ENCODE results near the gene CASP3.
"Not testable (repeated sequence)": the region's sequence is repeated elsewhere in the genome, so short reads cannot be mapped to it uniquely, and the experiment has no call there.

Gene CASP3

GRCh38 chr4:184591747-184592270 lies 57.4 kb downstream of the CASP3 start:
- not testable (repeated sequence) for DNase-seq

DNA sequence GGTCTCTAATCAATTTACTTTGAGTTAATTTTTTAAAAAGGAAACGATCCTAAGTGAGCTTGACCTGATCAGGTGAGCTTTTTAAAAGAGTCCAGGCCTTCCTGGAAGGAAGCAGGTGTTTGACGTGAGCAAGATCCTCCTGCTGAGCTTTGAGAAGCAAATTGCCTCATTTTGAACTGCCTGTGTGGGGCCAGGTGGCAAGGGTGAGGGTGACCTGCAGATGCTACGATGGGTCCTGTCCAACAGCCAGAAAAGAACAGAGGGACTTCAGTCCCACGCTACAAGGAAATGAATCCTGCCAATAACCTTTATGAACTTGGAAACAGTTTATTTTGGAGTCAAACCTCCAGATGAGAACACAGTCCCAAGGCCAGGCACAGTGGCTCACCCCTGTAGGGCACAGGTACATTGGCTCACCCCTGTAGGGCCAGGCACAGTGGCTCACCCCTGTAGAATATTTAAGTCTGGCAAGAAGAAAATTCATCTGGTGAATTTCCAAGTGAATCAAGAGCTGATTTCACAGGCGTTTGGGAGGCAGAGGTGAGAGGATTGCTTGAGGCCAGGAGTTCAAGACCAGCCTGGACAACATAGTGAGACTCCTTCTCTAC lies 58.1 kb downstream of the CASP3 start:
- DNase-seq, result no peak

- no peak for DNase-seq
Observed at GRCh38 chr4:184590196-184590595, 59.1 kb downstream of the CASP3 start.

DNA sequence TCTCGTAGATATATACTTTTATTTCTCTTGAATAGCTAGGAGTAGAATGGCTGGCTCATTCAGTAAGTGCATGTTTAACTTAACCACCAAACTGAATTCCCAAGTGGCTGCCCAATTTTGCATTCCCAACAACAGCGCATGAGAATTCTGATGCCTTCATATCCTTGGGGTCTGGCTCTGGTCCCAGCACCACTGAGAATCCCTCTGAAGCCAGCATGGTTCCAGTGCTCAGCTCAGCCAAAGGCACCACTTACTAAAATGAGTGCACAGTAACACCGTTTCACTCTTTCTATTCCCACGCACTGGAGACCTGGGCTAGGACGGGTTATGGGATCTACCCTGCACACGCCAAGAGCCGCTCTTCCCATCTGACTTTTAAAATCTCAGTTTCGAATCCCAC lies 60.4 kb downstream of the CASP3 start:
- no peak for DNase-seq

GRCh38 chr4:184587701-184588100 lies 61.5 kb downstream of the CASP3 start:
- DNase-seq, result no peak

DNA sequence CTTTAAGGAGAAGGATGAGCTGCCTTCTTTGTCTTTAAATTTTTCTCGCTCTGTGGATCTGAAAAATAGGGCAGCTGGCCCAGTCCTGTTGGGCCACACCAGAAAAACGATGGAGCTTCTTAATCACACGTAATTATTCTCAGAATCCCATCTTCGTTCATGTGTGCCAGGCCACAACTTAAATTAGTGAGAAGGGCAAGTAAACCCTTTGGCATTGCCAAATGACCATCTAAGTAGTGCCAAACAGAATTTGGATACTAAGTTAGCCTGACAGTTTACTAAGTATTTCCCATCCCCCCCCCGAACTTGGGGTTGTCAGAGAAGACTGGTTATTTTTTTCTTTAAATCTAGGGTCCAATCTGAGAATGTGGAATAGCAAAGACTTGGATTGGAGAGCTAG lies 62.0 kb downstream of the CASP3 start:
- no peak for DNase-seq

- no peak for DNase-seq
Observed at GRCh38 chr4:184583738-184584502, 65.3 kb downstream of the CASP3 start.
